Trophoblast cell (in vitro differentiated cells and primary cell): Measurements from ENCODE around the gene CAPZA2.

ENCODE experiments used
- DNase-seq, 2 donors: peaks; one replicate each; pipeline ENCODE4 v3.0.0-alpha.2; 2016
- H2AFZ ChIP-seq: 2 replicates; pipeline ENCODE4 v1.6.1; 2013; ENCODE audit warnings: low read length, moderate library complexity, mild to moderate bottlenecking; ENCODE audit not compliant: insufficient read depth, poor library complexity
- H2AK5ac ChIP-seq: 2 replicates; pipeline ENCODE4 v1.6.1; 2013; ENCODE audit warnings: mild to moderate bottlenecking, low read length
- H2BK120ac ChIP-seq: 2 replicates; pipeline ENCODE4 v1.6.1; 2013; ENCODE audit warnings: low read length, mild to moderate bottlenecking, moderate library complexity; ENCODE audit not compliant: insufficient read depth, poor library complexity
- H2BK12ac ChIP-seq: 2 replicates; pipeline ENCODE4 v1.6.1; 2013; ENCODE audit warnings: mild to moderate bottlenecking, low read length, moderate library complexity
- H2BK5ac ChIP-seq: 2 replicates; pipeline ENCODE4 v1.6.1; 2013; ENCODE audit warnings: low read length, low read depth, moderate library complexity, mild to moderate bottlenecking; ENCODE audit not compliant: poor library complexity
- H3K14ac ChIP-seq: 2 replicates; pipeline ENCODE4 v1.6.1; 2013; ENCODE audit warnings: mild to moderate bottlenecking, low read length
- H3K18ac ChIP-seq: 2 replicates; pipeline ENCODE4 v1.6.1; 2013; ENCODE audit warnings: mild to moderate bottlenecking, low read length
- H3K23ac ChIP-seq: 2 replicates; pipeline ENCODE4 v1.6.1; 2013; ENCODE audit warnings: low read length
- H3K27ac ChIP-seq: 2 replicates; pipeline ENCODE4 v1.5.1; 2013; ENCODE audit warnings: low read depth, mild to moderate bottlenecking, inconsistent platforms, low read length, moderate library complexity
- H3K27me3 ChIP-seq: 2 replicates; pipeline ENCODE4 v1.6.1; 2013; ENCODE audit warnings: inconsistent platforms, mild to moderate bottlenecking, low read length, moderate library complexity; ENCODE audit not compliant: insufficient read depth
- H3K36me3 ChIP-seq, 2 experiments: 1 replicate in 1 of 2; 2 replicates in 1 of 2; pipeline ENCODE4 v1.6.1; 2013; ENCODE audit warnings: low read length in 2 of 2, mild to moderate bottlenecking in 2 of 2, moderate library complexity in 1 of 2; ENCODE audit not compliant: insufficient read depth in 2 of 2, control insufficient read depth in 1 of 2
- H3K4ac ChIP-seq: 2 replicates; pipeline ENCODE4 v1.6.1; 2013; ENCODE audit warnings: low read depth, mild to moderate bottlenecking, low read length, moderate library complexity
- H3K4me1 ChIP-seq, 2 experiments: 1 replicate in 1 of 2; 2 replicates in 1 of 2; pipeline ENCODE4 v1.6.1; 2013; ENCODE audit warnings: low read length in 2 of 2, mild to moderate bottlenecking in 2 of 2, moderate library complexity in 1 of 2; ENCODE audit not compliant: insufficient read depth in 2 of 2, control insufficient read depth in 1 of 2
- H3K4me2 ChIP-seq: 2 replicates; pipeline ENCODE4 v1.6.1; 2013; ENCODE audit warnings: inconsistent platforms, mild to moderate bottlenecking, low read length, moderate library complexity
- H3K4me3 ChIP-seq: 2 replicates; pipeline ENCODE4 v1.5.1; 2013; ENCODE audit warnings: mild to moderate bottlenecking, low read depth, low read length, inconsistent platforms
- H3K79me1 ChIP-seq: one replicate; pipeline ENCODE4 v1.6.1; 2013; ENCODE audit warnings: low read length
- H3K79me2 ChIP-seq: 2 replicates; pipeline ENCODE4 v1.6.1; 2013; ENCODE audit warnings: low read length, mild to moderate bottlenecking; ENCODE audit not compliant: control insufficient read depth, insufficient read depth, poor library complexity
- H3K9ac ChIP-seq: 2 replicates; pipeline ENCODE4 v1.6.1; 2013; ENCODE audit warnings: mild to moderate bottlenecking, low read length
- H3K9me3 ChIP-seq: 2 replicates; pipeline ENCODE4 v1.6.1; 2013; ENCODE audit warnings: low read depth, mild to moderate bottlenecking, control low read depth, inconsistent platforms, low read length; ENCODE audit not compliant: insufficient read depth
- H4K12ac ChIP-seq: 2 replicates; pipeline ENCODE4 v1.6.1; 2013; ENCODE audit warnings: low read depth, mild to moderate bottlenecking, low read length, moderate library complexity
- H4K8ac ChIP-seq: 2 replicates; pipeline ENCODE4 v1.6.1; 2013; ENCODE audit warnings: low read depth, mild to moderate bottlenecking, low read length, moderate library complexity
- H4K91ac ChIP-seq: one replicate; pipeline ENCODE4 v1.6.1; 2013; ENCODE audit warnings: low read depth, mild to moderate bottlenecking, low read length, moderate library complexity
- WGBS: extraction: QIAGEN DNeasy Blood & Tissue Kit; methylation state at CpG from one replicate; pipeline ENCODE4 v1.1.7; 2013; ENCODE audit warnings: missing lambda C conversion rate; ENCODE audit not compliant: insufficient read length, insufficient coverage; ENCODE audit errors: extremely low coverage; 5-methylcytosine and 5-hydroxymethylcytosine counted together

Gene CAPZA2

GRCh38 chr7:116952635-116953371 lies 90.4 kb downstream of the CAPZA2 start:
- H3K4me1 ChIP-seq, result peaks cover 0 to 2% of the 10 kb centered on the region in 2 experiments
- no peak overlapping the region for H2AK5ac ChIP-seq
- no peaks in the 10 kb centered on the region for H3K9me3 ChIP-seq
- no peak overlapping the region for H3K23ac ChIP-seq
- no peaks in the 10 kb centered on the region for H3K36me3 ChIP-seq
- H4K8ac ChIP-seq, result peak overlapping the region; percentile 3
- H3K79me1 ChIP-seq, result peaks cover 14% of the 10 kb centered on the region
- peak overlapping the region; percentile 83 for H3K4me3 ChIP-seq
- peak overlapping the region; percentile 11 for H2BK5ac ChIP-seq
- peak overlapping the region; percentile 1 for H2BK120ac ChIP-seq
- no peak overlapping the region for H3K14ac ChIP-seq
- H3K4ac ChIP-seq, result no peak overlapping the region
- H3K4me2 ChIP-seq, result peak overlapping the region; percentile 98
- DNase-seq, result peak; percentile 90 to 94
- H3K27ac ChIP-seq, result peak overlapping the region; percentile 99
- no peaks in the 10 kb centered on the region for H3K27me3 ChIP-seq
- H3K9ac ChIP-seq, result peak overlapping the region; percentile 83
- peak overlapping the region; percentile 23 for H4K12ac ChIP-seq
- H3K18ac ChIP-seq, result no peak overlapping the region
- H2AFZ ChIP-seq, result peak overlapping the region; percentile 2
- H4K91ac ChIP-seq, result peak overlapping the region; percentile 53
- peaks cover 12% of the 10 kb centered on the region for H3K79me2 ChIP-seq
- WGBS, result no CpG with 5 or more reads among the region's 25 CpGs
- no peak overlapping the region for H2BK12ac ChIP-seq

GRCh38 chr7:116953372-116953905 lies 91.1 kb downstream of the CAPZA2 start, which contains the start of gene ST7:
Gene ST7 (plus strand): TSS chr7:116953501. CDS start chr7:116953541, 40 bp downstream.
- peak; percentile 79 for DNase-seq
- H3K14ac ChIP-seq, result peak within 1 kb of the TSS; percentile 99
- H3K79me2 ChIP-seq, result peaks cover 12% of the 10 kb centered on the region
- H4K12ac ChIP-seq, result peak within 1 kb of the TSS; percentile 98
- H3K9me3 ChIP-seq, result no peaks in the 10 kb centered on the region
- H3K23ac ChIP-seq, result no peak within 1 kb of the TSS
- H4K91ac ChIP-seq, result peak within 1 kb of the TSS; percentile 96
- peak within 1 kb of the TSS; percentile 96 for H3K9ac ChIP-seq
- H3K4ac ChIP-seq, result peak within 1 kb of the TSS; percentile 98
- peak within 1 kb of the TSS; percentile 83 for H2AFZ ChIP-seq
- no peaks in the 10 kb centered on the region for H3K36me3 ChIP-seq
- peak within 1 kb of the TSS; percentile 99 for H3K27ac ChIP-seq
- no CpG with 5 or more reads among the region's 77 CpGs for WGBS
- peak within 1 kb of the TSS; percentile 98 for H3K4me2 ChIP-seq
- peaks cover 14% of the 10 kb centered on the region for H3K79me1 ChIP-seq
- H2AK5ac ChIP-seq, result peak within 1 kb of the TSS; percentile 92
- H3K4me1 ChIP-seq, result peaks cover 0 to 2% of the 10 kb centered on the region in 2 experiments
- H2BK12ac ChIP-seq, result peak within 1 kb of the TSS; percentile 69
- H2BK120ac ChIP-seq, result peak within 1 kb of the TSS; percentile 98
- peak within 1 kb of the TSS; percentile 100 for H4K8ac ChIP-seq
- H3K4me3 ChIP-seq, result peak within 1 kb of the TSS; percentile 83
- peak within 1 kb of the TSS; percentile 98 for H3K18ac ChIP-seq
- no peaks in the 10 kb centered on the region for H3K27me3 ChIP-seq
- peak within 1 kb of the TSS; percentile 98 for H2BK5ac ChIP-seq

GRCh38 chr7:116953906-116954838 lies 91.8 kb downstream of the CAPZA2 start:
- H3K9ac ChIP-seq, result peak overlapping the region; percentile 96
- H2BK120ac ChIP-seq, result peak overlapping the region; percentile 98
- no peaks in the 10 kb centered on the region for H3K9me3 ChIP-seq
- H3K4me3 ChIP-seq, result peak overlapping the region; percentile 83
- no peaks in the 10 kb centered on the region for H3K27me3 ChIP-seq
- peak overlapping the region; percentile 98 for H3K4ac ChIP-seq
- no CpG with 5 or more reads among the region's 63 CpGs for WGBS
- H3K27ac ChIP-seq, result peak overlapping the region; percentile 99
- peak overlapping the region; percentile 98 for H3K4me2 ChIP-seq
- H3K36me3 ChIP-seq, result no peaks in the 10 kb centered on the region
- peak overlapping the region; percentile 96 for H2BK5ac ChIP-seq
- DNase-seq, result peak; percentile 37 to 59
- H3K14ac ChIP-seq, result peak overlapping the region; percentile 99
- peak overlapping the region; percentile 100 for H4K8ac ChIP-seq
- peaks cover 14% of the 10 kb centered on the region for H3K79me1 ChIP-seq
- H2AK5ac ChIP-seq, result peak overlapping the region; percentile 92
- peak overlapping the region; percentile 98 for H4K12ac ChIP-seq
- peak overlapping the region; percentile 38 for H2BK12ac ChIP-seq
- peak overlapping the region; percentile 83 for H2AFZ ChIP-seq
- peak overlapping the region; percentile 96 for H4K91ac ChIP-seq
- peaks cover 12% of the 10 kb centered on the region for H3K79me2 ChIP-seq
- H3K4me1 ChIP-seq, result peaks cover 0 to 2% of the 10 kb centered on the region in 2 experiments
- no peak overlapping the region for H3K23ac ChIP-seq
- H3K18ac ChIP-seq, result peak overlapping the region; percentile 98

- H3K79me2 ChIP-seq, result peaks cover 12% of the 10 kb centered on the region
- H3K27me3 ChIP-seq, result no peaks in the 10 kb centered on the region
- H3K79me1 ChIP-seq, result peaks cover 14% of the 10 kb centered on the region
- H4K12ac ChIP-seq, result no peak overlapping the region
- H2AFZ ChIP-seq, result no peak overlapping the region
- H3K4me3 ChIP-seq, result no peak overlapping the region
- no peak for DNase-seq
- no peak overlapping the region for H3K4ac ChIP-seq
- H3K9me3 ChIP-seq, result no peaks in the 10 kb centered on the region
- H2BK12ac ChIP-seq, result no peak overlapping the region
- H3K27ac ChIP-seq, result no peak overlapping the region
- no peak overlapping the region for H2BK5ac ChIP-seq
- H4K91ac ChIP-seq, result no peak overlapping the region
- peaks cover 0 to 2% of the 10 kb centered on the region in 2 experiments for H3K4me1 ChIP-seq
- no peak overlapping the region for H4K8ac ChIP-seq
- no peak overlapping the region for H3K14ac ChIP-seq
- no peaks in the 10 kb centered on the region for H3K36me3 ChIP-seq
- no peak overlapping the region for H2AK5ac ChIP-seq
- no peak overlapping the region for H3K9ac ChIP-seq
- H3K4me2 ChIP-seq, result no peak overlapping the region
- no peak overlapping the region for H3K18ac ChIP-seq
- no peak overlapping the region for H2BK120ac ChIP-seq
- no peak overlapping the region for H3K23ac ChIP-seq
Observed at GRCh38 chr7:116955340-116955739, 93.0 kb downstream of the CAPZA2 start.
